H1 (cell line): Measurements from ENCODE around the gene MEIS2. TPM values are rescaled to one million over a fixed set of nuclear protein-coding genes. Genes with fewer than 3 reads are reported as not detected.

Experiments
- CTCF ChIA-PET: fragments of 300-600 bp; sonication (Branson Sonifier 250); formaldehyde crosslinking; loops from one replicate; lab custom pipeline; 2021; ENCODE audit not compliant: partially characterized antibody; lab: Charles Lee
- POLR2A ChIA-PET: fragments of 300-600 bp; sonication (Branson Sonifier 250); formaldehyde crosslinking; loops from one replicate; lab custom pipeline; 2021; ENCODE audit warnings: inconsistent platforms; ENCODE audit not compliant: partially characterized antibody; lab: Charles Lee
- DNase-seq, 2 experiments: peaks; one replicate each; pipeline versions ENCODE4 v3.0.0 to v3.0.0-alpha.2; 2010 to 2022; ENCODE audit warnings: low spot score in 2 of 2, low read depth in 1 of 2, mixed read lengths in 1 of 2
- FAIRE-seq: peaks from 2 replicates; lab custom pipeline; 2011; peaks lifted over from hg19 to GRCh38; lab: Jason Lieb, UNC
- H2AFZ ChIP-seq: 2 replicates; pipeline ENCODE4 v1.8.1; 2012; ENCODE audit warnings: low read length, inconsistent platforms
- H2AK5ac ChIP-seq: 2 replicates; pipeline ENCODE4 v1.6.1; 2013; ENCODE audit warnings: low read depth, low read length
- H2BK120ac ChIP-seq: replicated peaks from 2 replicates; pipeline ENCODE3; 2013; ENCODE audit warnings: low read depth, low read length, inconsistent platforms
- H2BK12ac ChIP-seq: 2 replicates; pipeline ENCODE4 v1.6.1; 2013; ENCODE audit warnings: low read depth, low read length
- H2BK15ac ChIP-seq: 2 replicates; pipeline ENCODE4 v1.6.1; 2013; ENCODE audit warnings: low read length
- H2BK20ac ChIP-seq: 2 replicates; pipeline ENCODE4 v1.6.1; 2013; ENCODE audit warnings: low read length
- H2BK5ac ChIP-seq: 2 replicates; pipeline ENCODE4 v1.6.1; 2013; ENCODE audit warnings: low read depth, low read length
- H3K14ac ChIP-seq: 2 replicates; pipeline ENCODE4 v1.6.1; 2013; ENCODE audit warnings: inconsistent platforms; ENCODE audit not compliant: insufficient read length
- H3K18ac ChIP-seq: 2 replicates; pipeline ENCODE4 v1.6.1; 2013; ENCODE audit warnings: low read length; ENCODE audit errors: extremely low read depth
- H3K23ac ChIP-seq: 2 replicates; pipeline ENCODE4 v1.6.1; 2013; ENCODE audit warnings: inconsistent platforms; ENCODE audit not compliant: insufficient read length
- H3K23me2 ChIP-seq: 2 replicates; pipeline ENCODE4 v1.6.1; 2013; ENCODE audit warnings: low read depth, low read length
- H3K27ac ChIP-seq: 2 replicates; pipeline ENCODE4 v1.6.1; 2011; ENCODE audit warnings: low read depth, low read length, inconsistent platforms
- H3K27me3 ChIP-seq, 4 experiments: replicated peaks in 1 of 4; 1 replicate in 1 of 4; 2 replicates in 3 of 4; pipeline versions ENCODE4 v1.6.1 to v1.8.1; 2011 to 2013; ENCODE audit warnings: low read length in 3 of 4, mild to moderate bottlenecking in 3 of 4, inconsistent platforms in 2 of 4, mixed read lengths in 2 of 4, moderate library complexity in 1 of 4; ENCODE audit not compliant: control insufficient read depth in 3 of 4, insufficient read depth in 3 of 4; ENCODE audit errors: extremely low read depth in 1 of 4
- H3K36me3 ChIP-seq, 4 experiments: 2 replicates each; pipeline versions ENCODE4 v1.6.1 to v1.8.1; 2011 to 2013; ENCODE audit warnings: mild to moderate bottlenecking in 4 of 4, low read length in 3 of 4, moderate library complexity in 2 of 4, control low read depth in 1 of 4, inconsistent platforms in 1 of 4; ENCODE audit not compliant: insufficient read depth in 4 of 4, control insufficient read depth in 2 of 4
- H3K4ac ChIP-seq: replicated peaks from 2 replicates; pipeline ENCODE3; 2013; ENCODE audit warnings: low read length, low read depth, mixed read lengths, inconsistent platforms; ENCODE audit not compliant: insufficient read length
- H3K4me1 ChIP-seq, 4 experiments: replicated peaks in 1 of 4; 1 replicate in 1 of 4; 2 replicates in 3 of 4; pipeline versions ENCODE4 v1.6.1 to v1.8.1; 2011 to 2013; ENCODE audit warnings: low read length in 3 of 4, inconsistent platforms in 2 of 4, mixed read lengths in 1 of 4; ENCODE audit not compliant: insufficient read depth in 4 of 4, control insufficient read depth in 3 of 4
- H3K4me2 ChIP-seq, 2 experiments: 2 replicates each; pipeline versions ENCODE4 v1.6.1 to v1.8.1; 2011 to 2013; ENCODE audit warnings: low read depth in 2 of 2, low read length in 2 of 2, control low read depth in 1 of 2, inconsistent platforms in 1 of 2, mild to moderate bottlenecking in 1 of 2; ENCODE audit not compliant: insufficient read depth in 1 of 2
- H3K4me3 ChIP-seq, 4 experiments: fragments of 200-600, 300-600 bp in 1 of 4; sonication (generic), shearing (Covaris generic), sonication (Bioruptor Twin) in 1 of 4; 2 replicates each; pipeline versions ENCODE4 v1.5.1 to v1.8.1; 2011 to 2016; ENCODE audit warnings: low read length in 4 of 4, low read depth in 3 of 4, control low read depth in 2 of 4, inconsistent platforms in 2 of 4, mild to moderate bottlenecking in 2 of 4, mixed read lengths in 1 of 4, moderate library complexity in 1 of 4; ENCODE audit not compliant: insufficient read depth in 2 of 4; ENCODE audit errors: extremely low read depth in 1 of 4
- H3K56ac ChIP-seq: replicated peaks from 2 replicates; pipeline ENCODE3; 2013; ENCODE audit warnings: low read depth, mild to moderate bottlenecking, mixed read lengths, low read length, inconsistent platforms; ENCODE audit not compliant: insufficient read length
- H3K79me1 ChIP-seq: 2 replicates; pipeline ENCODE4 v1.6.1; 2013; ENCODE audit warnings: low read depth, low read length, control low read depth
- H3K79me2 ChIP-seq, 2 experiments: 2 replicates each; pipeline versions ENCODE4 v1.6.1 to v1.8.1; 2012 to 2013; ENCODE audit warnings: low read length in 2 of 2, mild to moderate bottlenecking in 2 of 2, inconsistent platforms in 1 of 2; ENCODE audit not compliant: insufficient read depth in 2 of 2, control insufficient read depth in 1 of 2
- H3K9ac ChIP-seq, 4 experiments: replicated peaks in 1 of 4; 1 replicate in 1 of 4; 2 replicates in 3 of 4; pipeline versions ENCODE4 v1.6.1 to v1.8.1; 2011 to 2013; ENCODE audit warnings: low read depth in 3 of 4, low read length in 3 of 4, control low read depth in 2 of 4, mild to moderate bottlenecking in 2 of 4, moderate library complexity in 2 of 4, inconsistent platforms in 1 of 4; ENCODE audit errors: extremely low read depth in 1 of 4
- H3K9me3 ChIP-seq, 2 experiments: 2 replicates each; pipeline versions ENCODE4 v1.6.1 to v1.8.1; 2012 to 2013; ENCODE audit warnings: mild to moderate bottlenecking in 2 of 2, moderate library complexity in 2 of 2, control low read depth in 1 of 2, inconsistent platforms in 1 of 2, low read depth in 1 of 2, low read length in 1 of 2, mixed read lengths in 1 of 2; ENCODE audit not compliant: insufficient read depth in 2 of 2
- H4K20me1 ChIP-seq, 2 experiments: replicated peaks in 1 of 2; 2 replicates each; pipeline versions ENCODE3 to v1.8.1; 2011 to 2013; ENCODE audit warnings: inconsistent platforms in 2 of 2, low read length in 2 of 2, mild to moderate bottlenecking in 1 of 2; ENCODE audit not compliant: insufficient read depth in 2 of 2, control insufficient read depth in 1 of 2
- H4K5ac ChIP-seq: 2 replicates; pipeline ENCODE4 v1.6.1; 2013; ENCODE audit warnings: low read length, low read depth, mixed read lengths, inconsistent platforms; ENCODE audit not compliant: insufficient read length
- H4K8ac ChIP-seq: 2 replicates; pipeline ENCODE4 v1.8.0; 2013; ENCODE audit warnings: mild to moderate bottlenecking, moderate library complexity, low read length, inconsistent platforms; ENCODE audit not compliant: insufficient read depth; ENCODE audit errors: extremely low read depth
- H4K91ac ChIP-seq: replicated peaks from 2 replicates; pipeline ENCODE3; 2013; ENCODE audit warnings: low read length, mixed read lengths, inconsistent platforms; ENCODE audit not compliant: insufficient read length
- CBX5 ChIP-seq: fragments of 300-800, 300-1000 bp; sonication (generic); IDR thresholded peaks from 2 replicates; pipeline ENCODE4 v1.7.1; 2016; ENCODE audit warnings: antibody characterized with exemption, low read length, low read depth
- CEBPB ChIP-seq: IDR thresholded peaks from 2 replicates; pipeline ENCODE4 v1.6.1; 2012; ENCODE audit warnings: low read depth, low read length
- EZH2 ChIP-seq: fragments of 200-600 bp; sonication (generic); IDR thresholded peaks from 2 replicates; pipeline ENCODE4 v1.7.1; 2012; ENCODE audit warnings: low read depth, mild to moderate bottlenecking, moderate library complexity, low read length, inconsistent platforms; ENCODE audit not compliant: severe bottlenecking
- SIN3A ChIP-seq, 2 experiments: IDR thresholded peaks in 1 of 2; conservative IDR thresholded peaks in 1 of 2; 2 replicates each; pipeline ENCODE4 v1.6.1; 2011 to 2012; ENCODE audit warnings: low read length in 2 of 2, improper control_type of control experiment in 1 of 2, low read depth in 1 of 2, mild to moderate bottlenecking in 1 of 2
- WGBS, 2 experiments: shearing (Covaris generic) in 1 of 2; methylation state at CpG; one replicate each; pipeline versions ENCODE4 v1.1.6 to v1.1.7; 2013 to 2015; ENCODE audit warnings: low lambda C conversion rate in 2 of 2, mixed read lengths in 2 of 2, inconsistent platforms in 1 of 2, low coverage in 1 of 2, missing lambda C conversion rate in 1 of 2; ENCODE audit not compliant: insufficient replicate concordance in 2 of 2, insufficient coverage in 1 of 2, insufficient read length in 1 of 2; ENCODE audit errors: extremely low coverage in 1 of 2, missing lambda C conversion rate in 1 of 2; 5-methylcytosine and 5-hydroxymethylcytosine counted together
- polyA plus RNA-seq, 7 experiments: library from polyadenylated mRNA; depleted of rRNA in 3 of 7; stranded (reverse) in 5 of 7; unstranded in 2 of 7; fragments of >200 nt in 5 of 7; fragments of 200-250 nt in 2 of 7; gene quantifications; 1 replicate in 5 of 7; 2 replicates in 1 of 7; 4 replicates in 1 of 7; pipeline versions ENCODE4 v1.2.1 to v1.2.3, GENCODE V29; 2011 to 2013; ENCODE audit warnings: missing spikeins in 2 of 7, mixed read lengths in 2 of 7
- total RNA-seq: library from RNA; stranded (reverse); fragmentation: NEBNext Ultra II Directional; extraction: Animal tissue kit (Norgen Biotek cat#: 25700); gene quantifications from 2 replicates; pipeline ENCODE4 v1.2.1, GENCODE V29; 2021

Gene MEIS2
- total and polyA plus RNA-seq, 2 of the 8 experiments (the other 6 are each of a cell fraction or from before 2014, with no cell fraction given), result 0.22 to 1.2 TPM

DNA sequence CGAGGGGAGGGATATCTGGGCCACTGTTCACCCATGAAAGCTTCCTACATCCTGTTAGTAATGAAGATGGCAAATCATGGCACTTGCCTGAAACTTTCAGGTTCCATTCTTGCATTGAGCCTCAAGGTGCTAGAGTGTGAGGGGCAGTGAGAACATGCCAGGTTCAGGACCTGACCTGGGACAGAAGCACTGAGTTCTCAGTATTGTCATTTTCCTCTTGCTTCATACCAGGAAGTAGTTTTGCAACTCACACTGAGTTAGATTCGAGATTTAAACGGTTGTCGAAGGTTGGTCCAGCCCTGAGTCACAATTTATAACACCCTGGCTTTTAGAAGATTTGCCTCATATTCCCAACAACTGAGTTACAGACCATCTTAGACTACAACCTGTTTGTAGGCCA lies 11.8 kb upstream of the MEIS2 start:
- peaks cover 36 to 66% (median 54%) of the 10 kb centered on the region in 4 experiments for H3K27me3 ChIP-seq
- H3K23ac ChIP-seq, result no peak overlapping the region
- peaks cover 7 to 18% (median 11%) of the 10 kb centered on the region in 4 experiments for H3K4me1 ChIP-seq
- no peak overlapping the region for H2BK12ac ChIP-seq
- peak overlapping the region in 1 of 2 experiments; percentile 16; a peak in 1 of 4 replicates for H3K4me2 ChIP-seq
- H3K56ac ChIP-seq, result no peak overlapping the region
- H3K4me3 ChIP-seq, result no peak overlapping the region
- H2BK120ac ChIP-seq, result no peak overlapping the region
- H2BK20ac ChIP-seq, result no peak overlapping the region
- no peak overlapping the region; the same call in 1 of the 2 replicates for H2BK15ac ChIP-seq
- DNase-seq (no peak), FAIRE-seq (no peak)
- no peaks in the 10 kb centered on the region for H3K79me2 ChIP-seq
- H2BK5ac ChIP-seq, result no peak overlapping the region
- ChIA-PET CTCF (interaction anchor here (0.7 to 1.8 kb wide), 4 partner anchors 22 to 232 kb away, joined by 3 to 8 read pairs (median 5); no protein-coding TSS in a partner anchor), POLR2A (no interaction called here)
- H3K4ac ChIP-seq, result no peak overlapping the region
- no peaks in the 10 kb centered on the region; a peak in 1 of 4 replicates for H3K9me3 ChIP-seq
- no peak overlapping the region for H4K8ac ChIP-seq
- H3K9ac ChIP-seq, result no peak overlapping the region
- 56% methylated on average over 4 of the region's 4 CpGs; no CpG with 5 or more reads in 1 of the 2 experiments for WGBS, 2 experiments
- no peak overlapping the region for H4K91ac ChIP-seq
- H3K27ac ChIP-seq, result no peak overlapping the region
- H4K20me1 ChIP-seq, result peaks cover 2 to 3% of the 10 kb centered on the region in 2 experiments
- H3K14ac ChIP-seq, result no peak overlapping the region
- H3K18ac ChIP-seq, result no peak overlapping the region
- H2AK5ac ChIP-seq, result no peak overlapping the region
- no peaks in the 10 kb centered on the region for H3K36me3 ChIP-seq
- no peaks in the 10 kb centered on the region for H3K79me1 ChIP-seq
- peaks cover 11% of the 10 kb centered on the region; the same call in 1 of the 2 replicates for H3K23me2 ChIP-seq
- H4K5ac ChIP-seq, result no peak overlapping the region
- TF ChIP-seq CEBPB (peak; percentile 77; the same call in 1 of the 2 replicates), EZH2 (peak; percentile 7), CBX5 (no peak), SIN3A (conservative IDR thresholded peaks at IDR 0.05 in 1 of 2, IDR thresholded peaks at IDR 0.05 in 1 of 2; ENCODE audit: low read depth in 1 of 2, low read length in 2 of 2) (no peak)
- H2AFZ ChIP-seq, result no peak overlapping the region
